ENCODE data around the gene ALKBH4. TPM values are rescaled to one million over a fixed set of nuclear protein-coding genes. Genes with fewer than 3 reads are reported as not detected.
"Not testable (repeated sequence)": the region's sequence is repeated elsewhere in the genome, so short reads cannot be mapped to it uniquely, and the experiment has no call there.

The ALKBH4 gene
- total and polyA plus RNA-seq, 2 of the 4 experiments (the other 2 are of a cell fraction): 6.1 to 7.4 TPM

- H4K5ac ChIP-seq (ENCODE audit: low read depth, low read length); H3K4me2 ChIP-seq (ENCODE audit: low read depth, low read length); H3K27me3 ChIP-seq (ENCODE audit: control insufficient read depth, insufficient read depth, low read length); H3K4me1 ChIP-seq (ENCODE audit: control insufficient read depth, insufficient read depth, low read length); H3K23ac ChIP-seq (ENCODE audit: low read depth, low read length); H4K8ac ChIP-seq (ENCODE audit: low read depth in 2 of 2, low read length in 2 of 2); H3K56ac ChIP-seq (ENCODE audit: extremely low read depth, insufficient read depth, low read length); H3K36me3 ChIP-seq (ENCODE audit: control insufficient read depth, insufficient read depth, low read length); H4K20me1 ChIP-seq (ENCODE audit: insufficient read depth, low read length); H3K4me3 ChIP-seq (ENCODE audit: insufficient read depth, low read depth, low read length); POLR2A ChIA-PET (ENCODE audit: unreplicated experiment); CTCF ChIA-PET; H3K14ac ChIP-seq (replicated peaks; ENCODE audit: low read depth, low read length); H2BK20ac ChIP-seq (ENCODE audit: low read depth, low read length); H2BK15ac ChIP-seq (ENCODE audit: low read depth, low read length); H3K4ac ChIP-seq (ENCODE audit: low read depth, low read length); H2AK9ac ChIP-seq (replicated peaks; ENCODE audit: low read depth, low read length, poor library complexity); intact Hi-C loops (cut with micrococcal nuclease); H2AK5ac ChIP-seq (ENCODE audit: low read depth, low read length); H3K9me1 ChIP-seq (ENCODE audit: insufficient read depth, low read length); dilution Hi-C loops (cut with HindIII; ENCODE audit: low sequenced_read_pairs, unreplicated experiment); H2BK120ac ChIP-seq (ENCODE audit: low read depth, low read length); H2AFZ ChIP-seq (replicated peaks; ENCODE audit: low read length, poor library complexity); BruUV-seq (replicated peaks); H3K9ac ChIP-seq (ENCODE audit: low read depth, low read length); H3K18ac ChIP-seq (ENCODE audit: low read depth, low read length); H3K27ac ChIP-seq (ENCODE audit: insufficient read depth, low read length); H4K91ac ChIP-seq (ENCODE audit: insufficient read depth, low read depth, low read length); H2BK5ac ChIP-seq (ENCODE audit: low read depth, low read length, poor library complexity, severe bottlenecking); in situ Hi-C loops (cut with MboI; ENCODE audit: low sequenced_read_pairs); H3K79me1 ChIP-seq (ENCODE audit: low read depth in 1 of 2, low read length in 2 of 2); DNase-seq; H3K9me3 ChIP-seq (ENCODE audit: control insufficient read depth, insufficient read depth, low read length): not testable (repeated sequence)
- ATAC-seq (ENCODE audit: low read depth): peak; percentile 91
- WGBS, 2 experiments (ENCODE audit: extremely low coverage in 2 of 2, insufficient read length in 1 of 2): no CpG with 5 or more reads among the region's 12 CpGs
Observed at GRCh38 chr7:102490529-102491075, 25.9 kb upstream of the ALKBH4 start.

GRCh38 chr7:102484317-102484716 is 19.7 kb upstream of the ALKBH4 start:
- H3K9me3 ChIP-seq (ENCODE audit: control insufficient read depth, insufficient read depth, low read length); H3K4me3 ChIP-seq (ENCODE audit: insufficient read depth, low read depth, low read length); H4K5ac ChIP-seq (ENCODE audit: low read depth, low read length); POLR2A ChIA-PET (ENCODE audit: unreplicated experiment); CTCF ChIA-PET; H3K4ac ChIP-seq (ENCODE audit: low read depth, low read length); H3K79me1 ChIP-seq (ENCODE audit: low read depth in 1 of 2, low read length in 2 of 2); H2BK5ac ChIP-seq (ENCODE audit: low read depth, low read length, poor library complexity, severe bottlenecking); H4K8ac ChIP-seq (ENCODE audit: low read depth in 2 of 2, low read length in 2 of 2); H2BK120ac ChIP-seq (ENCODE audit: low read depth, low read length); H3K23ac ChIP-seq (ENCODE audit: low read depth, low read length); H3K4me1 ChIP-seq (ENCODE audit: control insufficient read depth, insufficient read depth, low read length); H2BK20ac ChIP-seq (ENCODE audit: low read depth, low read length); in situ Hi-C loops (cut with MboI; ENCODE audit: low sequenced_read_pairs); intact Hi-C loops (cut with micrococcal nuclease); H4K91ac ChIP-seq (ENCODE audit: insufficient read depth, low read depth, low read length); H3K14ac ChIP-seq (replicated peaks; ENCODE audit: low read depth, low read length); H3K18ac ChIP-seq (ENCODE audit: low read depth, low read length); H3K9ac ChIP-seq (ENCODE audit: low read depth, low read length); ATAC-seq (ENCODE audit: low read depth); H2AFZ ChIP-seq (replicated peaks; ENCODE audit: low read length, poor library complexity); H3K27ac ChIP-seq (ENCODE audit: insufficient read depth, low read length); H2BK15ac ChIP-seq (ENCODE audit: low read depth, low read length); H2AK5ac ChIP-seq (ENCODE audit: low read depth, low read length); H3K36me3 ChIP-seq (ENCODE audit: control insufficient read depth, insufficient read depth, low read length); H3K27me3 ChIP-seq (ENCODE audit: control insufficient read depth, insufficient read depth, low read length); H4K20me1 ChIP-seq (ENCODE audit: insufficient read depth, low read length); H3K56ac ChIP-seq (ENCODE audit: extremely low read depth, insufficient read depth, low read length); DNase-seq; H3K9me1 ChIP-seq (ENCODE audit: insufficient read depth, low read length); dilution Hi-C loops (cut with HindIII; ENCODE audit: low sequenced_read_pairs, unreplicated experiment); BruUV-seq (replicated peaks); H3K4me2 ChIP-seq (ENCODE audit: low read depth, low read length); H2AK9ac ChIP-seq (replicated peaks; ENCODE audit: low read depth, low read length, poor library complexity): not testable (repeated sequence)
- no CpG with 5 or more reads among the region's 5 CpGs for WGBS, 2 experiments (ENCODE audit: extremely low coverage in 2 of 2, insufficient read length in 1 of 2)
